Neutrophil (primary cell): ENCODE results near the gene SPOCK2.
"Not testable (repeated sequence)": the region's sequence is repeated elsewhere in the genome, so short reads cannot be mapped to it uniquely, and the experiment has no call there.

Source experiments
- H3K27ac ChIP-seq: fragments of 200-600 bp; sonication (generic); 2 replicates; pipeline ENCODE4 v1.5.1; 2016; ENCODE audit warnings: mild to moderate bottlenecking, moderate library complexity
- H3K27me3 ChIP-seq: fragments of 200-600 bp; sonication (generic); 2 replicates; pipeline ENCODE4 v1.6.0; 2016; ENCODE audit warnings: mild to moderate bottlenecking
- H3K36me3 ChIP-seq: fragments of 200-600 bp; sonication (generic); 2 replicates; pipeline ENCODE4 v1.5.1; 2017
- H3K4me1 ChIP-seq, 2 experiments: fragments of 200-600 bp in 1 of 2; sonication (generic) in 1 of 2; 1 replicate in 1 of 2; 2 replicates in 1 of 2; pipeline versions ENCODE4 v1.5.1 to v1.6.1; 2013 to 2016; ENCODE audit warnings: low read depth in 1 of 2, low read length in 1 of 2, mild to moderate bottlenecking in 1 of 2, moderate library complexity in 1 of 2; ENCODE audit not compliant: control insufficient read depth in 1 of 2, insufficient read depth in 1 of 2
- H3K4me3 ChIP-seq, 2 experiments: fragments of 200-600 bp in 1 of 2; sonication (generic) in 1 of 2; 1 replicate in 1 of 2; 2 replicates in 1 of 2; pipeline ENCODE4 v1.5.1; 2013 to 2016; ENCODE audit warnings: low read depth in 1 of 2, low read length in 1 of 2, mild to moderate bottlenecking in 1 of 2, moderate library complexity in 1 of 2
- H3K9me3 ChIP-seq: fragments of 200-600 bp; sonication (generic); 2 replicates; pipeline ENCODE4 v1.5.1; 2016
- CTCF ChIP-seq: fragments of 200-600 bp; sonication (generic); IDR thresholded peaks from 2 replicates; pipeline ENCODE4 v1.5.1; 2016; ENCODE audit warnings: antibody characterized with exemption

Gene SPOCK2

GRCh38 chr10:72114706-72115450, 26.5 kb upstream of the SPOCK2 start:
- no peak overlapping the region for H3K4me3 ChIP-seq
- H3K9me3 ChIP-seq = no peaks in the 10 kb centered on the region
- no peak for TF ChIP-seq CTCF

DNA sequence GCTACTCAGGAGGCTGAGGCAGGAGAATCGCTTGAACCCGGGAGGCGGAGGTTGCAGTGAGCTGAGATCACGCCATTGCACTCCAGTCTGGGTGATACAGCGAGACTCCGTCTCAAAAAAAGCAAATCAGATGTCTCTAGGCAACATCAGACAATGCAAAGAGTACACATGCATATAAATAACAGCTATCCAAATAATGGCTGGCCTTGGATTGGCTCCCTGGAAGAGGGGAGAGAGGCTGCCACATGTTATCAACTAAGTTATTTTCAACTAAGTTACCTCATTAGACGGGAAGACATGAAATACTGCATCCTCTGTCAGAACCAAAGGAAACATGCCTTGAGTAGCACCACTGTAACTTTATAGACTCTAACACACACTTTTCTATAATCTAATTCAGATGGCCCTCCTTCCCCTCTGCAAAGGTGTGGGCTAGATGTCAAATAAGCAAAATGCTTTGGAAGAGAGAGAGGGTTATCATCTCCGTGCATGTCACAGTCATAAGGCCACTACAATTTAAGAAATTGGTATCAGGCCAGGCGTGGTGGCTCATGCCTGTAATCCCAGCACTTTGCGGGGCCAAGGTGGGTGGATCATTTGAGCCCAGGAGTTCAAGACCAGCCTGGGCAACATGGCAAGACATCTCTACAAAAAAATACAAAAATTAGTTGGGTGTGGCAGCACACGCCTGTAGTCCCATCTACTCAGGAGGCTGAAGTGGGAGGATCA, 22.5 kb upstream of the SPOCK2 start:
- Histone ChIP-seq H3K4me3 (no peak overlapping the region), H3K27ac (no peak overlapping the region), H3K4me1 (no peaks in the 10 kb centered on the region), H3K27me3 (no peaks in the 10 kb centered on the region), H3K36me3 (peaks cover 9% of the 10 kb centered on the region), H3K9me3 (no peaks in the 10 kb centered on the region)
- no peak for TF ChIP-seq CTCF

More at GRCh38 chr10:72114706-72115450, 26.5 kb upstream of the SPOCK2 start:
- H3K27ac ChIP-seq = no peak overlapping the region
- H3K36me3 ChIP-seq = peaks cover 9% of the 10 kb centered on the region
- no peaks in the 10 kb centered on the region for H3K27me3 ChIP-seq
- H3K4me1 ChIP-seq = no peaks in the 10 kb centered on the region

- H3K4me1 ChIP-seq = no peaks in the 10 kb centered on the region
Observed at GRCh38 chr10:72109636-72110157, 21.3 kb upstream of the SPOCK2 start.

DNA sequence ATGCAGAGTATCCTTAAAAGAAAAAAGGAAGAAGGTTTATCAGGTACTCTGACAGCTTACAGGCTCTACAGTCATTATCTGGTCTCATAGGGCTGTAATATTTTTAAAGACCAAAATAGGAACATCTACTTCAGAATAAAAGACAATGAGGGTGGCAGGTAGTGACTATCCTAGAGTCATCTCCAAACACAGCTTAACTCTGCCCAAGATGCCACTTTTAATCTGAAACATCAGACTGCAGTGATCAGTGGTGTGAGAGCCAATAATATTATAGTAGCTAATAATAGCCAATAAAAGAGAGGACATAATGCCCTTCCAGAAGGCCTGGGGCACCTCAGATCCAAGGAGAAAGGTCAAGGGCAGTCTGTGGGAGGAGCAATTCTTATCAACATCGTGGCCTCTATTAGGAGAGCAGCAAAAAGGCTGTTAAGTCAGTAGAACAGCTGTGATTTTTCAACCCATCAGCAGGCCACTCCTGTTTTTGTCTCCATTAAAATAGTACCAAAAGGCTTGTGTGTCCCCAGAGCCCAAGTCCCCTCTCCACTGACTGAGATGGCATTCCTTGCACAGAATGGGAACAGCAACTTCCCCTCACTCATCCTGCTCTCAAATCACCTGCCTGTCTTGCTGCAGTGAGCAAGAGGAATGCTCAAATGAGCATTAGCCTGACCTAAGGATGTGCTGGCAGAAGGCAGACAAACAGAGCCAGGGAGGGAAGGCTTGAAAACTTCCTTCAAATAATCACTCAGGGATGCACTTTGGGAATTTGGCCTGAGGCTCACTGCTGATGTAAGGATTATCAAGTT, 20.7 kb upstream of the SPOCK2 start:
- no peak overlapping the region for H3K27ac ChIP-seq
- H3K36me3 ChIP-seq = peaks cover 13% of the 10 kb centered on the region
- TF ChIP-seq CTCF = no peak
- H3K27me3 ChIP-seq = no peaks in the 10 kb centered on the region
- no peak overlapping the region for H3K4me3 ChIP-seq
- no peaks in the 10 kb centered on the region for H3K4me1 ChIP-seq
- no peaks in the 10 kb centered on the region for H3K9me3 ChIP-seq

More at GRCh38 chr10:72109636-72110157, 21.3 kb upstream of the SPOCK2 start:
- Histone ChIP-seq H3K4me3 (no peak overlapping the region), H3K36me3 (peaks cover 13% of the 10 kb centered on the region), H3K9me3 (no peaks in the 10 kb centered on the region), H3K27me3 (no peaks in the 10 kb centered on the region), H3K27ac (no peak overlapping the region)
- TF ChIP-seq CTCF = no peak

- H3K36me3 ChIP-seq = peaks cover 13% of the 10 kb centered on the region
- not testable (repeated sequence) for H3K27ac ChIP-seq, H3K9me3 ChIP-seq, H3K27me3 ChIP-seq, H3K4me1 ChIP-seq, H3K4me3 ChIP-seq
Observed at GRCh38 chr10:72108004-72108370, 19.6 kb upstream of the SPOCK2 start.
